Natural killer cell (primary cell): Measurements from ENCODE around the gene CPNE4. TPM values are rescaled to one million over a fixed set of nuclear protein-coding genes. Genes with fewer than 3 reads are reported as not detected.

Experiments used
- ATAC-seq, 3 donors: fragments of 150-1000 bp in 2 of 3; fragments of 200-7000 bp in 1 of 3; cut with Tn5 transposase; 1 replicate in 1 of 3; 2 replicates in 2 of 3; pipeline ENCODE4 v1.10.0; 2021; ENCODE audit warnings: mild to moderate bottlenecking in 2 of 3, moderate library complexity in 2 of 3
- DNase-seq, 2 donors: peaks; one replicate each; pipeline versions ENCODE4 v3.0.0 to v3.0.0-alpha.2; 2013 to 2021; ENCODE audit warnings: mixed read lengths in 1 of 2
- H3K27ac ChIP-seq: one replicate; pipeline ENCODE4 v1.5.1; 2013; ENCODE audit warnings: mild to moderate bottlenecking, low read length
- H3K27me3 ChIP-seq: one replicate; pipeline ENCODE4 v1.6.1; 2013; ENCODE audit warnings: low read length; ENCODE audit not compliant: control insufficient read depth, insufficient read depth
- H3K36me3 ChIP-seq: one replicate; pipeline ENCODE4 v1.6.1; 2013; ENCODE audit warnings: low read length; ENCODE audit not compliant: control insufficient read depth, insufficient read depth
- H3K4me1 ChIP-seq: one replicate; pipeline ENCODE4 v1.6.1; 2013; ENCODE audit warnings: low read length; ENCODE audit not compliant: control insufficient read depth, insufficient read depth
- H3K4me3 ChIP-seq: one replicate; pipeline ENCODE4 v1.5.1; 2013; ENCODE audit warnings: low read length
- H3K9me3 ChIP-seq: one replicate; pipeline ENCODE4 v1.6.1; 2013; ENCODE audit warnings: low read length; ENCODE audit not compliant: control insufficient read depth, insufficient read depth
- H3K27ac Mint-ChIP-seq, 2 donors: one replicate each; pipeline ENCODE4 v1.8.0; 2022; ENCODE audit warnings: mild to moderate bottlenecking in 2 of 2, mixed read lengths in 2 of 2, moderate library complexity in 1 of 2
- H3K27me3 Mint-ChIP-seq, 2 donors: one replicate each; pipeline ENCODE4 v1.8.0; 2022; ENCODE audit warnings: low read depth in 2 of 2, mixed read lengths in 2 of 2
- H3K36me3 Mint-ChIP-seq: one replicate; pipeline ENCODE4 v1.8.0; 2022; ENCODE audit warnings: mixed read lengths
- H3K4me1 Mint-ChIP-seq, 2 donors: one replicate each; pipeline ENCODE4 v1.8.0; 2022; ENCODE audit warnings: mixed read lengths in 2 of 2
- H3K4me3 Mint-ChIP-seq: one replicate; pipeline ENCODE4 v1.8.0; 2022; ENCODE audit warnings: mild to moderate bottlenecking, moderate library complexity, mixed read lengths
- H3K9me3 Mint-ChIP-seq, 2 donors: one replicate each; pipeline ENCODE4 v1.8.0; 2022; ENCODE audit warnings: mixed read lengths in 2 of 2
- WGBS: methylation state at CpG from one replicate; pipeline ENCODE4 v1.1.7; 2013; ENCODE audit warnings: missing lambda C conversion rate; ENCODE audit not compliant: insufficient coverage; 5-methylcytosine and 5-hydroxymethylcytosine counted together
- intact Hi-C: fragments of 100-400 bp; cut with micrococcal nuclease; formaldehyde crosslinking; loops from one replicate; pipeline ENCODE4 v1.14.2; 2022
- total RNA-seq, 4 donors: library from RNA; stranded (reverse); fragments of 120-200 nt in 1 of 4; gene quantifications; one replicate each; pipeline versions ENCODE4 v1.2.3 to v1.2.4, GENCODE V29; 2013 to 2022
- TF ChIP-seq, protein P1 (sequence below): fragments of 200-600 bp; IDR thresholded peaks from one replicate; pipeline ENCODE4 v1.8.0; 2022; ENCODE audit warnings: antibody characterized with exemption

The CPNE4 gene
- total RNA-seq, 3 donors from 2014 or later (not counting 1 experiment from before 2014, with no cell fraction given), result not detected

DNA sequence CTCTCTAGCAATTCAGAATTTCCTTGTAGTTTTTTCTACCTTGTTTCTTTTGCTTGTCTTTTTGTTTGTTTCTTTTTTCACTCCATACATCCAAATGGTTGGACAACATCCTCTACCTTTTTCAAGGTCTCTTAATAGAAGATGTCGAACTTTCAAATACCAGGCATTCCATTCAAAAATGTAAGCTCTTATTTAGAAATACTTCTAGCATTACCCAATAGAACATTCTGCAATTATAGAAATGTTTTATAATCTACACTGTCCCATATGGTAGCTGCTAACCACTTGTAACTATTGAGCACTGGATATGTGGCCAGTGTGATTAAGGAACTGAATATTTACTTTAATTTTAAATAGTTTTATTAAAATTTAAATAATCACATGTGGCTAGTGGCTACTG, 335.8 kb downstream of the CPNE4 start:
- Histone ChIP-seq H3K4me1 (no peaks in the 10 kb centered on the region), H3K27me3 (no peaks in the 10 kb centered on the region), H3K27ac (no peak overlapping the region), H3K36me3 (no peaks in the 10 kb centered on the region), H3K9me3 (no peaks in the 10 kb centered on the region), H3K4me3 (no peak overlapping the region)
- ATAC-seq (no peak), DNase-seq (no peak)
- H3K9me3 Mint-ChIP-seq, result peaks cover 0 to 5% of the 10 kb centered on the region in 2 donors
- no peaks in the 10 kb centered on the region for H3K4me1 Mint-ChIP-seq
- intact Hi-C loops, result no loop called here
- peaks cover 6% of the 10 kb centered on the region for H3K36me3 Mint-ChIP-seq
- TF ChIP-seq, protein P1, sequence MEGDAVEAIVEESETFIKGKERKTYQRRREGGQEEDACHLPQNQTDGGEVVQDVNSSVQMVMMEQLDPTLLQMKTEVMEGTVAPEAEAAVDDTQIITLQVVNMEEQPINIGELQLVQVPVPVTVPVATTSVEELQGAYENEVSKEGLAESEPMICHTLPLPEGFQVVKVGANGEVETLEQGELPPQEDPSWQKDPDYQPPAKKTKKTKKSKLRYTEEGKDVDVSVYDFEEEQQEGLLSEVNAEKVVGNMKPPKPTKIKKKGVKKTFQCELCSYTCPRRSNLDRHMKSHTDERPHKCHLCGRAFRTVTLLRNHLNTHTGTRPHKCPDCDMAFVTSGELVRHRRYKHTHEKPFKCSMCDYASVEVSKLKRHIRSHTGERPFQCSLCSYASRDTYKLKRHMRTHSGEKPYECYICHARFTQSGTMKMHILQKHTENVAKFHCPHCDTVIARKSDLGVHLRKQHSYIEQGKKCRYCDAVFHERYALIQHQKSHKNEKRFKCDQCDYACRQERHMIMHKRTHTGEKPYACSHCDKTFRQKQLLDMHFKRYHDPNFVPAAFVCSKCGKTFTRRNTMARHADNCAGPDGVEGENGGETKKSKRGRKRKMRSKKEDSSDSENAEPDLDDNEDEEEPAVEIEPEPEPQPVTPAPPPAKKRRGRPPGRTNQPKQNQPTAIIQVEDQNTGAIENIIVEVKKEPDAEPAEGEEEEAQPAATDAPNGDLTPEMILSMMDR, result no peak
- H3K27ac Mint-ChIP-seq, result no peak overlapping the region
- 100% methylated on average over 1 of the region's 1 CpG for WGBS
- peaks cover 8 to 20% of the 10 kb centered on the region in 2 donors for H3K27me3 Mint-ChIP-seq
- no peak overlapping the region for H3K4me3 Mint-ChIP-seq

GRCh38 chr3:131694376-131694775, 340.4 kb downstream of the CPNE4 start:
- TF ChIP-seq, protein P1, result no peak
- Histone ChIP-seq H3K9me3 (no peaks in the 10 kb centered on the region), H3K27ac (no peak overlapping the region), H3K4me3 (no peak overlapping the region), H3K36me3 (no peaks in the 10 kb centered on the region), H3K27me3 (peaks cover 2% of the 10 kb centered on the region), H3K4me1 (no peaks in the 10 kb centered on the region)
- ATAC-seq (no peak), DNase-seq (no peak)
- no peaks in the 10 kb centered on the region for H3K4me1 Mint-ChIP-seq
- intact Hi-C loops, result no loop called here
- H3K36me3 Mint-ChIP-seq, result peaks cover 6% of the 10 kb centered on the region
- H3K9me3 Mint-ChIP-seq, result peaks cover 0 to 5% of the 10 kb centered on the region in 2 donors
- WGBS, result 81% methylated on average over 4 of the region's 4 CpGs
- no peak overlapping the region for H3K27ac Mint-ChIP-seq
- no peak overlapping the region for H3K4me3 Mint-ChIP-seq
- peaks cover 8 to 35% of the 10 kb centered on the region in 2 donors for H3K27me3 Mint-ChIP-seq

- Mint-ChIP-seq H3K36me3 (no peaks in the 10 kb centered on the region), H3K4me1 (no peaks in the 10 kb centered on the region), H3K27me3 (peaks cover 8 to 38% of the 10 kb centered on the region in 2 donors), H3K27ac (no peak overlapping the region), H3K9me3 (peaks cover 0 to 8% of the 10 kb centered on the region in 2 donors), H3K4me3 (no peak overlapping the region)
- TF ChIP-seq, protein P1, result no peak
- Histone ChIP-seq H3K4me3 (no peak overlapping the region), H3K4me1 (no peaks in the 10 kb centered on the region), H3K27me3 (peaks cover 2% of the 10 kb centered on the region), H3K36me3 (no peaks in the 10 kb centered on the region), H3K27ac (no peak overlapping the region), H3K9me3 (no peaks in the 10 kb centered on the region)
- ATAC-seq (no peak), DNase-seq (no peak)
- intact Hi-C loops, result no loop called here
Observed at GRCh38 chr3:131692356-131692755, 342.5 kb downstream of the CPNE4 start.

DNA sequence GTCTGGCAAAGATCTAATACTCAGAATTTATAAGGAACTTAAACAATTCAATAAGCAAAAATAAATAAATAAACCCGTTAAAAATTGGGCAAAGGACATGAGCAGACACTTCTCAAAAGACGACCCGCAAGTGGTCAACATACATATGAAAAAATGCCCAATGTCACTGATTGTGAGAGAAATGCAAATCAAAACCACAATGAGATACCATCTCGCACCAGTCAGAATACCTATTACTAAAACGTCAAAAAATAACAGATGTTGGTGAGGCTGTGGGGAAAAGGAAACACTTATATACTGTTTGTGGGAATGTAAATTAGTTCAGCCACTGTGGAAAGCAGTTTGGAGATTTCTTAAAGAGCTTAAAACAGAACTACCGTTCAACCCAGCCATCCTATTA, 344.0 kb downstream of the CPNE4 start:
- Mint-ChIP-seq H3K36me3 (no peaks in the 10 kb centered on the region), H3K4me1 (no peaks in the 10 kb centered on the region), H3K4me3 (no peak overlapping the region), H3K27ac (no peak overlapping the region), H3K9me3 (peaks cover 0 to 8% of the 10 kb centered on the region in 2 donors), H3K27me3 (peaks cover 2 to 30% of the 10 kb centered on the region in 2 donors)
- intact Hi-C loops, result no loop called here
- Histone ChIP-seq H3K27me3 (peaks cover 2% of the 10 kb centered on the region), H3K36me3 (no peaks in the 10 kb centered on the region), H3K4me1 (no peaks in the 10 kb centered on the region), H3K9me3 (no peaks in the 10 kb centered on the region), H3K4me3 (no peak overlapping the region), H3K27ac (no peak overlapping the region)
- DNase-seq, result no peak
- WGBS, result 46% methylated on average over 4 of the region's 6 CpGs
- ATAC-seq, result no peak
- TF ChIP-seq, protein P1, result no peak
